Testis (tissue), 2 donors: ENCODE results near the gene PCCA.

ENCODE experiments used
- CTCF ChIP-seq, 3 experiments: fragments of 450-650 bp in 2 of 3; fragments of 200-600 bp in 1 of 3; sonication (generic) in 1 of 3; IDR thresholded peaks; one replicate each; pipeline ENCODE4 v1.5.1; 2016 to 2019; ENCODE audit warnings: antibody characterized with exemption in 3 of 3, mild to moderate bottlenecking in 2 of 3, moderate library complexity in 1 of 3
- POLR2A ChIP-seq: fragments of 450-650 bp; IDR thresholded peaks from one replicate; pipeline ENCODE4 v1.6.1; 2017; ENCODE audit warnings: antibody characterized with exemption, mild to moderate bottlenecking, moderate library complexity

DNA sequence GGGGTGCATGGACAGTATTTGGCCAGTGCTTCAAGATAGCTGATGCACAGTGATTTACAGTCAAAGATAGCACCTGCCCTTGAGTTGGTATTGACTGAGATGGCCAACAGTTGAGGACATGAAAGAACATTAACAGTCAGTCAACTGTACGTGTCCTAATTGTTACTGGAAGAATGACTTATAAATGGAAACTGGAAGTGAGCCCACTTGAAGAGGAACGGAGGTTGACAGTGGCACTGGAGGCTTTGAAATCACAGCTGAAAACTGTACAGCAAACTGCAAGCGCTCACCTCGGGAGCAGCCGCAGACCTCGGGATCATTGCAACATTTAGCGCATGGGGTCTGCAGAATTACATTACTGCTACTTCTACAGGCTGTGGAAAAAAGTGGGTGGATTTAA, 422.6 kb downstream of the PCCA start:
- TF ChIP-seq CTCF (IDR thresholded peaks at IDR 0.05) = no peak
- TF ChIP-seq POLR2A = no peak
